Gastrocnemius medialis (tissue), 4 donors: ENCODE measurements around the gene DYSF. TPM values are rescaled to one million over a fixed set of nuclear protein-coding genes. Genes with fewer than 3 reads are reported as not detected.
A peak's percentile ranks its signal among the peaks of the same experiment; 100 is the strongest.

Source experiments
- ATAC-seq, 2 donors: fragments of 150-250 bp; one replicate each; pipeline ENCODE4 v1.9.1; 2016
- DNase-seq, 2 donors: peaks; one replicate each; pipeline ENCODE4 v3.0.0-alpha.2; 2019
- H3K27ac ChIP-seq, 4 donors: fragments of 200-600 bp; sonication (generic); 1 replicate in 1 of 4; 2 replicates in 3 of 4; pipeline ENCODE4 v1.5.1; 2016 to 2018; ENCODE audit warnings: mild to moderate bottlenecking in 2 of 4, moderate library complexity in 1 of 4
- H3K27me3 ChIP-seq, 3 donors: fragments of 200-600 bp; sonication (generic) in 2 of 3; 1 replicate in 1 of 3; 2 replicates in 2 of 3; pipeline versions ENCODE4 v1.5.1 to v1.6.0; 2016 to 2019; ENCODE audit warnings: mild to moderate bottlenecking in 1 of 3, moderate library complexity in 1 of 3
- H3K36me3 ChIP-seq, 2 donors: fragments of 200-600 bp; sonication (generic) in 1 of 2; one replicate each; pipeline ENCODE4 v1.5.1; 2017 to 2018
- H3K4me1 ChIP-seq, 2 donors: fragments of 200-600 bp; sonication (generic) in 1 of 2; one replicate each; pipeline ENCODE4 v1.5.1; 2016 to 2017; ENCODE audit warnings: mild to moderate bottlenecking in 2 of 2
- H3K4me3 ChIP-seq, 4 donors: fragments of 200-600 bp; sonication (generic) in 3 of 4; 1 replicate in 1 of 4; 2 replicates in 3 of 4; pipeline ENCODE4 v1.5.1; 2016 to 2019; ENCODE audit warnings: mild to moderate bottlenecking in 2 of 4
- H3K9me3 ChIP-seq, 3 donors: fragments of 200-600 bp; sonication (generic) in 2 of 3; 1 replicate in 1 of 3; 2 replicates in 2 of 3; pipeline ENCODE4 v1.5.1; 2016 to 2019
- POLR2A ChIP-seq, 2 donors: fragments of 450-650 bp; IDR thresholded peaks; one replicate each; pipeline ENCODE4 v1.6.1; 2017; ENCODE audit warnings: antibody characterized with exemption in 2 of 2, mild to moderate bottlenecking in 2 of 2, moderate library complexity in 2 of 2
- in situ Hi-C, 4 donors: fragments of 200-750 bp; cut with MboI; loops; one replicate each; pipeline versions ENCODE4 v1.15.0 to v1.8.0; 2017; ENCODE audit warnings: low sequenced_read_pairs in 4 of 4
- intact Hi-C: fragments of 100-400 bp; cut with DNase I; formaldehyde crosslinking; loops from one replicate; pipeline ENCODE4 v1.15.1; 2023; ENCODE audit warnings: low total_unique reads
- total RNA-seq, 4 donors: library from RNA; depleted of rRNA; stranded (reverse); fragments of >200 nt; gene quantifications; one replicate each; pipeline versions ENCODE4 v1.1.0 to v1.2.3, GENCODE V29; 2016
- TF ChIP-seq, protein P1 (sequence below), 5 experiments: fragments of 450-650 bp in 3 of 5; fragments of 200-600 bp in 2 of 5; sonication (generic) in 2 of 5; IDR thresholded peaks in 4 of 5; conservative IDR thresholded peaks in 1 of 5; 1 replicate in 4 of 5; 2 replicates in 1 of 5; pipeline ENCODE4 v1.5.1; 2016 to 2019; ENCODE audit warnings: antibody characterized with exemption in 5 of 5, mild to moderate bottlenecking in 3 of 5, moderate library complexity in 3 of 5

DYSF gene
- total RNA-seq, 4 donors from 2014 or later = 40.7 to 267 (median 153) TPM

DNA sequence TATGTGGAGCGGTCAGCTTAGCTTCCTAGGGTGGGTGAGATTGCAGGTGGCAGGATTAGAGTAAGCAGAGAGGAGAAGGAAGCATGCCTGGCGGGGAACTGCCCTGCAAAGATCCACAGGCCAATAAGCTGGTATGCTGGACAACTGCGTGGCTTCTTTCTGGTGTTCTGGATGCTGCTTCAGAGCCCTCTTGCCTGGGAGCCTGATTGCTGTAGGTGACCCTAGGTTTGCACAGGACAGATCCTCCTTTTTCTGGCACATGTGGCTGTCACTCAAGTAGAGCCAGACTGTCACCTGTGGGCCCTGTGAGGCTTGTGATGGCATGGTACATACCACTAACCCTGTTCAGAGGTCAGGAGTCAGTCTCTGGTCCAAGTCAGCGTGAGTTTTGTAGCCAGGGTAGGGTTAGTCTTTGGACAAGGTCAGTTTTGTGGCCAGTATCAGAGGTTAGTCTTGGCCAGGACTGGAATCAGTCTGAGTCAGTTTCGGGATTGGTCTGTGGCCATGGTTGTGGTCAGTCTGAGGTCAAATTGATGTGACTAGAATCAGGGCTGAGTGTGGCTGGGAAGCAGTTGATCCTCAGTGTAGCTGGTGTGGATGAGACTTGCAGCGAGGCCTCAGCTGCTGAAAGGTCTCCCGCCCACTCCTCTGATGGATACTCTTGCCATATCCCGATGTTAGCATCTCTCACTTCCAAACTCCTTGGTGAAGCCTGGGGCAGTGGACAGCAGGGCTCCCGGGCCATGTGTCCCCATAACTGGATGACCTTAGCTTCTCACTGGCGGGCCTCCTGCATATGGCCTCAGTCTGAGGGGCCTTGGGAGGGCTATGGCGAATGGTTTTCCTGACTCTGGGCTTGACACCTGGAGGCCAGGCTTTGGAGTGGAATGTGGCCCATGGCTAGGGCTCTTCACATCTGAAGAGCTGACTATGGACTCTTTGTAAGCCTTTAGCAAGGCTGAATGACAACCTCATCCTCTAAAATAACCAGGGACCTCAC, 260.5 kb downstream of the DYSF start:
- no peaks in the 10 kb centered on the region for H3K9me3 ChIP-seq
- H3K4me3 ChIP-seq = no peak overlapping the region
- DNase-seq (peak; percentile 59 to 79), ATAC-seq (peak; percentile 42 to 43)
- peak overlapping the region; percentile 68 to 90 (median 78) for H3K27ac ChIP-seq
- intact Hi-C loops (loop anchor here (10.0 kb wide), 1 partner anchor 259 kb away; the partner anchor contains the start of gene DYSF), in situ Hi-C loops (no loop called here)
- H3K36me3 ChIP-seq = no peaks in the 10 kb centered on the region
- peaks cover 57 to 58% of the 10 kb centered on the region in 2 donors for H3K4me1 ChIP-seq
- H3K27me3 ChIP-seq = no peaks in the 10 kb centered on the region
- TF ChIP-seq, protein P1, sequence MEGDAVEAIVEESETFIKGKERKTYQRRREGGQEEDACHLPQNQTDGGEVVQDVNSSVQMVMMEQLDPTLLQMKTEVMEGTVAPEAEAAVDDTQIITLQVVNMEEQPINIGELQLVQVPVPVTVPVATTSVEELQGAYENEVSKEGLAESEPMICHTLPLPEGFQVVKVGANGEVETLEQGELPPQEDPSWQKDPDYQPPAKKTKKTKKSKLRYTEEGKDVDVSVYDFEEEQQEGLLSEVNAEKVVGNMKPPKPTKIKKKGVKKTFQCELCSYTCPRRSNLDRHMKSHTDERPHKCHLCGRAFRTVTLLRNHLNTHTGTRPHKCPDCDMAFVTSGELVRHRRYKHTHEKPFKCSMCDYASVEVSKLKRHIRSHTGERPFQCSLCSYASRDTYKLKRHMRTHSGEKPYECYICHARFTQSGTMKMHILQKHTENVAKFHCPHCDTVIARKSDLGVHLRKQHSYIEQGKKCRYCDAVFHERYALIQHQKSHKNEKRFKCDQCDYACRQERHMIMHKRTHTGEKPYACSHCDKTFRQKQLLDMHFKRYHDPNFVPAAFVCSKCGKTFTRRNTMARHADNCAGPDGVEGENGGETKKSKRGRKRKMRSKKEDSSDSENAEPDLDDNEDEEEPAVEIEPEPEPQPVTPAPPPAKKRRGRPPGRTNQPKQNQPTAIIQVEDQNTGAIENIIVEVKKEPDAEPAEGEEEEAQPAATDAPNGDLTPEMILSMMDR (IDR thresholded peaks at IDR 0.05 in 4 of 5, conservative IDR thresholded peaks at IDR 0.05 in 1 of 5) = no peak
- no peak for TF ChIP-seq POLR2A (IDR thresholded peaks at IDR 0.05)

DNA sequence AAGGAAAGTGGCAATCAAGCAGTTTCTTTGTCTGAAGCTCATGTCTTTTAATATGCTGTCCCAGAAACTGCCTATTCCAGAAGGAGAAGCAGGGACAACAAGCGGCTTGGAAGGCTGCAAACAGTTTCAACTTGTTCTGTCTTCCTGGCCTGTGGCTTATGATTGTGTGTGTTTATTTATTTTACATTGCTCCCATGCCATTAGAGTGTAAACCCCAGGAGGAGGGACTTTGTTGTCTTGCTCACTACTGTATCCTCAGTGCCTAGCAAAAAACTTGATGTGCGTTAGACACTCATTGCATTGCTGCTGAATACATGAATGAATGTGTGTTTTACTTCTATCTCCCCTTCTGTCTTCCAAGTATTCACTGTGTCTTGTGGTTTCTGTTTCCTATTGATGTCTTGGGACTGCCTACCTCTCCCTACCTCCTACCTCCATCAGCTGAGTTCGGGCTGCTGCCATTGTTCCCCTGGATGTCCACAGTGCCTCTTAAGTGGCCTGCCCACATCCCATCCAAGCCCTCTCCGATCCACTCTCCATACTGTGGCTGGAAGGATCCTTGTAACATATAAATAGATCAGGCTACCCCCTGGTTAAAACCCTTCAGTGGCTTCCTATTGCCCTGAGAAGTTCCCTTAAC, 261.4 kb downstream of the DYSF start:
- Histone ChIP-seq H3K27me3 (no peaks in the 10 kb centered on the region), H3K4me1 (peaks cover 65% of the 10 kb centered on the region in 2 donors), H3K4me3 (no peak overlapping the region), H3K27ac (peak overlapping the region; percentile 68 to 90 (median 78)), H3K36me3 (no peaks in the 10 kb centered on the region), H3K9me3 (no peaks in the 10 kb centered on the region)
- ATAC-seq (no peak), DNase-seq (no peak)
- intact Hi-C loops = loop anchor here (10.0 kb wide), 1 partner anchor 260 kb away; the partner anchor contains the start of gene DYSF
- in situ Hi-C loops = no loop called here
- no peak for TF ChIP-seq POLR2A (IDR thresholded peaks at IDR 0.05)

DNA sequence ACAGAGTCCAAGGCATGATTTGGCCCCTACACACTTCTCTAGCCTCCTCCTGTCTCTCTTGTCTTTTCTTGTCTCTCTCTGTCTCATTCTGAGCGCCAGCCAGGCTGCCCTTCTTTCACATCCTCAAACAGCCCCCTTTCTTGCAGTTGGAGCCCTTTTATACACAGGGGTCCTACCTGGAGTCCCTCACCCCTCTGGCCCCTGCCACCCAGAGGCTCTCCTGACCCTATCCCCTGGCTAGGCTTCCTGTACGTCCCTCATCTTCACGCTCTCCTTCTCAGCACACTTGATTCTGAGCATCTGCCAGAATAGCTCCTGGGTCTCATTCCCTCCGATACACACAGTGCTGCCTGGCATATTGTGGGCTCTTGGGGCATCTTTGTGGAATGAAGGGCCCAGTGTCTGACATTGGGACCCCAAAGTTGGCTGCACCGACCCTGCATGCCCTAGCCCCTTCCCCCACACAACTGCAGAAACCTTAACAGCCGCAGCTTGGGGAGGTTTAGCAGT, 261.9 kb downstream of the DYSF start:
- in situ Hi-C loops (no loop called here), intact Hi-C loops (loop anchor here (10.0 kb wide), 1 partner anchor 260 kb away; the partner anchor contains the start of gene DYSF)
- no peak for ATAC-seq
- Histone ChIP-seq H3K36me3 (no peaks in the 10 kb centered on the region), H3K9me3 (no peaks in the 10 kb centered on the region), H3K27ac (peak overlapping the region; percentile 82 to 90 (median 86)), H3K4me3 (no peak overlapping the region), H3K4me1 (peaks cover 71% of the 10 kb centered on the region in 2 donors), H3K27me3 (no peaks in the 10 kb centered on the region)
- no peak for DNase-seq
- TF ChIP-seq POLR2A (IDR thresholded peaks at IDR 0.05) = no peak
- TF ChIP-seq, protein P1 (IDR thresholded peaks at IDR 0.05 in 4 of 5, conservative IDR thresholded peaks at IDR 0.05 in 1 of 5) = no peak

DNA sequence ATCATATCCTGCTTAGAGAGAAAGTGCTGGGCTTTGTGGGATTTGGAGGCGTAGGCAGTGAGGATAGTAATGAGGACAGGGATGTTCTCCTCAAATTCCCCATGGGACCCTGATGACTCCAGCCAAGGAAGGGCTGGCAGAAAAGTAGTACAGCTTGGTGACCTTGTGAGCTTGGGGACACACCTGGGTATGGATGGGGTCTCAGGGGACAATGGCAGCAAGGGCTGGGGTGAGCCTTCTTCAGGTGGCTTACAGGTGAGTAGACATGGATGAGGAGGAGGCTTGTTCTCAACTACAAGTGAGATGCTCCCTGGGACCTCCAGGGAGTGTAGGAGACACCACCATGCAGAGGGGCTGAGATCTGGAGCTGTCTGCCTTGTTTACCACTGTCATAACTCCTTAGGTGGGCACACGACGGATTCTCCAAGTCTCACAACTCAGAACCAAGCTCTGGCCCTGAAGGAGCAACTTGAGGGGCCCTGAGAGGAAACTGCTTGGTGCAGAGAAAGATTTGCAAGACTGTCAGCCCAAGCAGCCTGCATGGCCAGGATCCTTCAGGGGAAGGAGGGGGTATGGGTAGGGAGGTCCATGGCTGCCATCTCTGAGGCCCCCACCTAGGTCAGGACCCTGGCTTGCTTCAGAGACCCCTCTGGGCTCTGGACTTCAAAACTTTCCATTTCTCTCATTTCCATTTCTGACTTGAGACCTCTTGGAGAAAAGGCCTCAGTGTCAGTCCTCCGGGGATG, 262.8 kb downstream of the DYSF start:
- DNase-seq (no peak), ATAC-seq (no peak)
- H3K27me3 ChIP-seq = no peaks in the 10 kb centered on the region
- TF ChIP-seq, protein P1 (IDR thresholded peaks at IDR 0.05 in 4 of 5, conservative IDR thresholded peaks at IDR 0.05 in 1 of 5) = no peak
- no peak for TF ChIP-seq POLR2A (IDR thresholded peaks at IDR 0.05)
- intact Hi-C loops = loop anchor here (2.0 to 10.0 kb wide), 2 partner anchors 31 to 261 kb away; partner anchors contain the start of gene DYSF
- in situ Hi-C loops = no loop called here
- H3K9me3 ChIP-seq = no peaks in the 10 kb centered on the region
- H3K27ac ChIP-seq = peak overlapping the region; percentile 82 to 90 (median 86)
- H3K4me1 ChIP-seq = peaks cover 78 to 79% of the 10 kb centered on the region in 2 donors
- H3K36me3 ChIP-seq = no peaks in the 10 kb centered on the region
- H3K4me3 ChIP-seq = no peak overlapping the region
